H9 (cell line): Measurements from ENCODE around the gene SCN11A. TPM values are rescaled to one million over a fixed set of nuclear protein-coding genes. Genes with fewer than 3 reads are reported as not detected.

Source experiments
- DNase-seq: peaks from one replicate; pipeline ENCODE4 v3.0.0-alpha.2; 2017
- H2AFZ ChIP-seq: one replicate; pipeline ENCODE4 v1.6.1; 2013; ENCODE audit warnings: mild to moderate bottlenecking, low read length, control low read depth, moderate library complexity
- H2AK5ac ChIP-seq: 2 replicates; pipeline ENCODE4 v1.6.1; 2013; ENCODE audit warnings: low read length, control low read depth, mixed read lengths; ENCODE audit not compliant: insufficient read length
- H2BK120ac ChIP-seq: one replicate; pipeline ENCODE4 v1.6.1; 2013; ENCODE audit warnings: low read depth, mild to moderate bottlenecking, low read length, control low read depth, inconsistent platforms; ENCODE audit not compliant: poor library complexity, severe bottlenecking
- H2BK12ac ChIP-seq: 2 replicates; pipeline ENCODE4 v1.6.1; 2013; ENCODE audit warnings: low read length, control low read depth, mixed read lengths, low read depth; ENCODE audit not compliant: insufficient read length
- H2BK15ac ChIP-seq: 2 replicates; pipeline ENCODE4 v1.6.1; 2013; ENCODE audit warnings: low read depth, low read length, control low read depth
- H2BK20ac ChIP-seq: one replicate; pipeline ENCODE4 v1.6.1; 2013; ENCODE audit warnings: low read depth, mild to moderate bottlenecking, low read length, control low read depth, inconsistent platforms; ENCODE audit not compliant: poor library complexity, severe bottlenecking
- H2BK5ac ChIP-seq: 2 replicates; pipeline ENCODE4 v1.6.1; 2013; ENCODE audit warnings: low read length, control low read depth, mixed read lengths; ENCODE audit not compliant: insufficient read length
- H3K14ac ChIP-seq: 2 replicates; pipeline ENCODE4 v1.6.1; 2013; ENCODE audit warnings: low read length, control low read depth; ENCODE audit not compliant: insufficient read depth
- H3K18ac ChIP-seq: 2 replicates; pipeline ENCODE4 v1.6.1; 2013; ENCODE audit warnings: low read depth, mild to moderate bottlenecking, mixed read lengths, low read length, control low read depth; ENCODE audit not compliant: insufficient read length
- H3K23ac ChIP-seq: 2 replicates; pipeline ENCODE4 v1.6.1; 2013; ENCODE audit warnings: low read length, control low read depth, mixed read lengths, low read depth; ENCODE audit not compliant: insufficient read length
- H3K23me2 ChIP-seq: 2 replicates; pipeline ENCODE4 v1.6.1; 2013; ENCODE audit warnings: low read depth, mild to moderate bottlenecking, mixed read lengths, low read length, control low read depth; ENCODE audit not compliant: insufficient read length, poor library complexity, severe bottlenecking
- H3K27ac ChIP-seq: 2 replicates; pipeline ENCODE4 v1.5.1; 2013; ENCODE audit warnings: low read length, control low read depth, mixed read lengths, low read depth; ENCODE audit not compliant: insufficient read length
- H3K27me3 ChIP-seq: 2 replicates; pipeline ENCODE4 v1.6.1; 2013; ENCODE audit warnings: low read length, control low read depth, inconsistent platforms; ENCODE audit not compliant: insufficient read depth
- H3K4ac ChIP-seq: 2 replicates; pipeline ENCODE4 v1.6.1; 2013; ENCODE audit warnings: low read depth, mild to moderate bottlenecking, control low read depth, inconsistent platforms, low read length, moderate library complexity
- H3K4me1 ChIP-seq: 2 replicates; pipeline ENCODE4 v1.6.1; 2013; ENCODE audit warnings: low read length, control low read depth, inconsistent platforms; ENCODE audit not compliant: insufficient read depth
- H3K4me2 ChIP-seq: 2 replicates; pipeline ENCODE4 v1.6.1; 2013; ENCODE audit warnings: low read length, control low read depth, mixed read lengths; ENCODE audit not compliant: insufficient read length, insufficient read depth
- H3K56ac ChIP-seq: 2 replicates; pipeline ENCODE4 v1.6.1; 2013; ENCODE audit warnings: low read depth, mild to moderate bottlenecking, mixed read lengths, low read length, control low read depth; ENCODE audit not compliant: insufficient read length
- H3K79me1 ChIP-seq: 2 replicates; pipeline ENCODE4 v1.6.1; 2013; ENCODE audit warnings: low read depth, mild to moderate bottlenecking, moderate library complexity, low read length, control low read depth, inconsistent platforms; ENCODE audit not compliant: insufficient read depth, poor library complexity, severe bottlenecking
- H3K79me2 ChIP-seq: 2 replicates; pipeline ENCODE4 v1.6.1; 2013; ENCODE audit warnings: low read length, control low read depth, inconsistent platforms; ENCODE audit not compliant: insufficient read depth
- H3K9ac ChIP-seq: 2 replicates; pipeline ENCODE4 v1.6.1; 2013; ENCODE audit warnings: low read length, control low read depth, mixed read lengths; ENCODE audit not compliant: insufficient read length; ENCODE audit errors: extremely low read depth
- H3K9me3 ChIP-seq: one replicate; pipeline ENCODE4 v1.6.1; 2013; ENCODE audit warnings: low read depth, low read length, inconsistent platforms; ENCODE audit not compliant: control insufficient read depth
- H3T11ph ChIP-seq: one replicate; pipeline ENCODE4 v1.6.1; 2013; ENCODE audit warnings: mild to moderate bottlenecking, low read length, control low read depth, inconsistent platforms
- H4K20me1 ChIP-seq: one replicate; pipeline ENCODE4 v1.6.1; 2013; ENCODE audit not compliant: control insufficient read depth, insufficient read length, insufficient read depth
- H4K5ac ChIP-seq: 2 replicates; pipeline ENCODE4 v1.6.1; 2013; ENCODE audit warnings: low read depth, mild to moderate bottlenecking, mixed read lengths, low read length, control low read depth; ENCODE audit not compliant: insufficient read length
- H4K8ac ChIP-seq: replicated peaks from 2 replicates; pipeline ENCODE4 v1.6.1; 2013; ENCODE audit warnings: low read length, control low read depth, mixed read lengths, low read depth; ENCODE audit not compliant: insufficient read length
- H4K91ac ChIP-seq: 2 replicates; pipeline ENCODE4 v1.6.1; 2013; ENCODE audit warnings: low read depth, mild to moderate bottlenecking, moderate library complexity, mixed read lengths, low read length, control low read depth; ENCODE audit not compliant: insufficient read length
- H3K27ac Mint-ChIP-seq, 3 experiments: 2 replicates in 2 of 3; 3 replicates in 1 of 3; pipeline ENCODE4 v1.8.0; 2020 to 2021; ENCODE audit warnings: mixed read lengths in 3 of 3, mild to moderate bottlenecking in 1 of 3, moderate library complexity in 1 of 3
- H3K27me3 Mint-ChIP-seq: 2 replicates; pipeline ENCODE4 v1.8.0; 2021; ENCODE audit warnings: low read depth, mild to moderate bottlenecking, moderate library complexity, mixed read lengths
- H3K36me3 Mint-ChIP-seq, 3 experiments: 2 replicates in 2 of 3; 3 replicates in 1 of 3; pipeline ENCODE4 v1.8.0; 2020 to 2021; ENCODE audit warnings: low read depth in 3 of 3, mixed read lengths in 3 of 3; ENCODE audit not compliant: insufficient read depth in 1 of 3
- H3K4me1 Mint-ChIP-seq, 2 experiments: 2 replicates each; pipeline ENCODE4 v1.8.0; 2020; ENCODE audit warnings: mixed read lengths in 2 of 2
- H3K4me3 Mint-ChIP-seq, 2 experiments: 2 replicates in 1 of 2; 3 replicates in 1 of 2; pipeline ENCODE4 v1.8.0; 2020 to 2021; ENCODE audit warnings: mild to moderate bottlenecking in 2 of 2, mixed read lengths in 2 of 2, moderate library complexity in 1 of 2
- H3K9me3 Mint-ChIP-seq, 2 experiments: 2 replicates in 1 of 2; 3 replicates in 1 of 2; pipeline ENCODE4 v1.8.0; 2020; ENCODE audit warnings: mild to moderate bottlenecking in 2 of 2, mixed read lengths in 2 of 2, moderate library complexity in 1 of 2
- WGBS: extraction: QIAGEN DNeasy Blood & Tissue Kit; methylation state at CpG from one replicate; pipeline ENCODE4 v1.1.7; 2013; ENCODE audit warnings: missing lambda C conversion rate, low lambda C conversion rate, mixed read lengths; ENCODE audit not compliant: insufficient read length; ENCODE audit errors: extremely low coverage; 5-methylcytosine and 5-hydroxymethylcytosine counted together
- total RNA-seq: library from RNA; stranded (reverse); gene quantifications from 2 replicates; pipeline ENCODE4 v1.2.1, GENCODE V29; 2021
- TF ChIP-seq, protein P1 (sequence below): fragments of 200-600 bp; sonication (generic); conservative IDR thresholded peaks from 3 replicates; pipeline ENCODE4 v1.8.0; 2021; ENCODE audit warnings: antibody characterized with exemption, mild to moderate bottlenecking

SCN11A gene
- total RNA-seq, 1 experiment from 2014 or later = 0.17 TPM

- Histone ChIP-seq H2BK20ac (no peak overlapping the region), H3K4me2 (no peak overlapping the region), H4K8ac (no peak overlapping the region), H2AFZ (no peak overlapping the region), H4K91ac (no peak overlapping the region), H4K5ac (no peak overlapping the region), H3K27ac (no peak overlapping the region), H3K79me1 (no peaks in the 10 kb centered on the region), H3K79me2 (no peaks in the 10 kb centered on the region), H2BK15ac (no peak overlapping the region), H2BK120ac (no peak overlapping the region), H2BK5ac (no peak overlapping the region), H3K9ac (no peak overlapping the region), H3K23ac (no peak overlapping the region), H3K14ac (no peak overlapping the region), H3K56ac (no peak overlapping the region), H2AK5ac (no peak overlapping the region), H2BK12ac (no peak overlapping the region), H3K18ac (no peak overlapping the region), H4K20me1 (no peaks in the 10 kb centered on the region), H3T11ph (no peak overlapping the region), H3K9me3 (no peaks in the 10 kb centered on the region), H3K27me3 (no peaks in the 10 kb centered on the region), H3K4me1 (no peaks in the 10 kb centered on the region), H3K4ac (no peak overlapping the region), H3K23me2 (no peaks in the 10 kb centered on the region)
- no CpG with 5 or more reads among the region's 10 CpGs for WGBS
- DNase-seq = no peak
- no peaks in the 10 kb centered on the region for H3K9me3 Mint-ChIP-seq
- H3K27me3 Mint-ChIP-seq = no peaks in the 10 kb centered on the region
- TF ChIP-seq, protein P1, sequence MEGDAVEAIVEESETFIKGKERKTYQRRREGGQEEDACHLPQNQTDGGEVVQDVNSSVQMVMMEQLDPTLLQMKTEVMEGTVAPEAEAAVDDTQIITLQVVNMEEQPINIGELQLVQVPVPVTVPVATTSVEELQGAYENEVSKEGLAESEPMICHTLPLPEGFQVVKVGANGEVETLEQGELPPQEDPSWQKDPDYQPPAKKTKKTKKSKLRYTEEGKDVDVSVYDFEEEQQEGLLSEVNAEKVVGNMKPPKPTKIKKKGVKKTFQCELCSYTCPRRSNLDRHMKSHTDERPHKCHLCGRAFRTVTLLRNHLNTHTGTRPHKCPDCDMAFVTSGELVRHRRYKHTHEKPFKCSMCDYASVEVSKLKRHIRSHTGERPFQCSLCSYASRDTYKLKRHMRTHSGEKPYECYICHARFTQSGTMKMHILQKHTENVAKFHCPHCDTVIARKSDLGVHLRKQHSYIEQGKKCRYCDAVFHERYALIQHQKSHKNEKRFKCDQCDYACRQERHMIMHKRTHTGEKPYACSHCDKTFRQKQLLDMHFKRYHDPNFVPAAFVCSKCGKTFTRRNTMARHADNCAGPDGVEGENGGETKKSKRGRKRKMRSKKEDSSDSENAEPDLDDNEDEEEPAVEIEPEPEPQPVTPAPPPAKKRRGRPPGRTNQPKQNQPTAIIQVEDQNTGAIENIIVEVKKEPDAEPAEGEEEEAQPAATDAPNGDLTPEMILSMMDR = no peak
- H3K36me3 Mint-ChIP-seq = peaks cover 23 to 64% (median 50%) of the 10 kb centered on the region in 3 experiments; a peak in 6 of 7 replicates
- no peaks in the 10 kb centered on the region for H3K4me1 Mint-ChIP-seq
- no peak overlapping the region for H3K4me3 Mint-ChIP-seq
- H3K27ac Mint-ChIP-seq = no peak overlapping the region
These were observed 24.2 kb upstream of the SCN11A start for GRCh38 chr3:39075910-39076309.
